ENCODE data around the gene LRMDA.

LRMDA gene

DNA sequence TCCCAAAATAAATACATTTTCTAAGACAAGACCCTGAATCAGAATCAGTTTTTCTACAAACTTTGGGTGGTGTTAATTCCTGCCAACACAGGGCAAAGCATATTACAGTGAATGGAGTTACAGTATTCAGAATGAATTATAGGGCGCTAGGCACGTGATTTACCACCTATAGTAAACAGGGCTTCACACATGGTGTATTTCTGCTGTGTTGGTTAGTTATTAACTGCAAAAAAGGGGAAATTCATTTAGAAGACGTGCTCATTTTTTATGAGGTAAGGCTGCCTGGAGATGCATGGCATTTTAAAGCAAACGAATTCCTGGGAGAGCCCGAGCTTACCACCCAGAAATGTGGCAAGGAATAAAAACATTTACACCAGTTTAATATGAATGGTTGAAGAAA is 393.8 kb downstream of the LRMDA start:
- Mint-ChIP-seq H3K9me3 (no peaks in the 10 kb centered on the region), H3K4me1 (no peaks in the 10 kb centered on the region), H3K27me3 (no peaks in the 10 kb centered on the region), H3K27ac (no peak overlapping the region), H3K4me3 (no peak overlapping the region), H3K36me3 (no peaks in the 10 kb centered on the region)
- DNase-seq, result no peak
- CTCF ChIA-PET, result interaction anchor here (1.2 kb wide), 1 partner anchor 161 kb away, joined by 3 read pairs; no protein-coding TSS in a partner anchor

DNA sequence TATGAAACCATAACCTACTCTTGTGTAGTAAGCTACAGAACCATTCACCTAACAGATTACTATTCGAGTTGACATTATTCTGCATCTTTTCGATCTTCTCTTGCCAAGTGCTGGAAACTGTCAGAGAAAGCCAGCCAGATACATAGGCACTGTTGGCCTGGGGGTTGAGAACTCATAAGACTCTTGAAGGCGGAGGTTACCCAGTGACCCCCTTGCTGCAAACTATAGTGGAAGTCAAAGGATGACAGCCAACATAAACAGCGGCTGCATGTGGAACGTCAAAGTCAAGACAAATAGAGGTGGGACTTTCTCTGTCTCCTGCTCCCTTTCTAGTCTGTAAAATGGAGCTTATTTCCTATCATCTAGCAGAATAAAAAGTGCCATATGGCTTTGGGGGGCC is 394.2 kb downstream of the LRMDA start:
- H3K4me1 Mint-ChIP-seq, result no peaks in the 10 kb centered on the region
- no peaks in the 10 kb centered on the region for H3K9me3 Mint-ChIP-seq
- no peak for DNase-seq
- H3K36me3 Mint-ChIP-seq, result no peaks in the 10 kb centered on the region
- no peaks in the 10 kb centered on the region for H3K27me3 Mint-ChIP-seq
- CTCF ChIA-PET, result interaction anchor here (1.2 kb wide), 1 partner anchor 161 kb away, joined by 3 read pairs; no protein-coding TSS in a partner anchor
- H3K4me3 Mint-ChIP-seq, result no peak overlapping the region
- H3K27ac Mint-ChIP-seq, result no peak overlapping the region

DNA sequence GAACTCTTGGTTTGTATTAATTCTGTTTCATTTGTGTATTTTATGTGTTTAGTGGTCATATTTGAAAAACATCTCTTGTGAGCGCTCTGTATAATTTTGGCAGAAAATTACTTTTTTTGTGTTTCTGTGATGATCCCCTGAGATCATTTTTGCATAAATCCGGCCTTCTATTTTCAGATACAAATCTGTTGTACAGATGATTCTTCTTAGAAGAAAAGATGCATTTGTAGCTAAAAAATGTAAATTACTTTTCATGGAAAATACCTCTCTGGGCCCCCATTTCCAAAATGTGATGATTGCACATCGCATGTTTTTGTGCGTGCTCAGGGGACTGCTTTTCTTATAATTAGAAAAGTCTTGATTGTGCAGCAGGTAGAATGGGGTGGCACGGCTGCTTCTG is 395.4 kb downstream of the LRMDA start:
- CTCF ChIA-PET, result no interaction called here
- Mint-ChIP-seq H3K4me1 (no peaks in the 10 kb centered on the region), H3K27ac (no peak overlapping the region), H3K4me3 (no peak overlapping the region), H3K27me3 (no peaks in the 10 kb centered on the region), H3K36me3 (no peaks in the 10 kb centered on the region), H3K9me3 (no peaks in the 10 kb centered on the region)
- no peak for DNase-seq

DNA sequence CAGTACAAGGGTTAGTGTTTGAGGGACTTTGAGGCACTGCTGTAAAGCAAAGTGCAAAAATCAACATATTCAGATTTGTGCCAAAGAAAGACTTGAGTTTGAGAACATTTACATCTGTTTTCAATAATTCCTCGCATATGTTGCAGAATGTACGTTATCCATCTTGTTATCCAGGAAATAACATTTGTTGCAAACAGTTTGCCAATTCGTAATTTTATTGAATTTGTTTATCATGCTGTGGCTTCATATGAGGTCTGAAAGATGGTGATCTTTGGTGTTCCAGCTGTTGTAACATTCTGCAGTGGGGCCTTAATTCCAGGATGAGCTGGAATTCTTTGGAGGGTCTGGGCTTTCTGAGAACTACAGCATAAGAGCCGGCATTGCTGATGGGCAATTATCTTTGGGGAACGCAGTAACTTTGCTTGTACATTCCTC is 396.2 kb downstream of the LRMDA start:
- H3K36me3 Mint-ChIP-seq, result no peaks in the 10 kb centered on the region
- H3K9me3 Mint-ChIP-seq, result peaks cover 5% of the 10 kb centered on the region
- no peak for DNase-seq
- H3K4me3 Mint-ChIP-seq, result no peak overlapping the region
- no peak overlapping the region for H3K27ac Mint-ChIP-seq
- no peaks in the 10 kb centered on the region for H3K27me3 Mint-ChIP-seq
- H3K4me1 Mint-ChIP-seq, result no peaks in the 10 kb centered on the region
- CTCF ChIA-PET, result no interaction called here

DNA sequence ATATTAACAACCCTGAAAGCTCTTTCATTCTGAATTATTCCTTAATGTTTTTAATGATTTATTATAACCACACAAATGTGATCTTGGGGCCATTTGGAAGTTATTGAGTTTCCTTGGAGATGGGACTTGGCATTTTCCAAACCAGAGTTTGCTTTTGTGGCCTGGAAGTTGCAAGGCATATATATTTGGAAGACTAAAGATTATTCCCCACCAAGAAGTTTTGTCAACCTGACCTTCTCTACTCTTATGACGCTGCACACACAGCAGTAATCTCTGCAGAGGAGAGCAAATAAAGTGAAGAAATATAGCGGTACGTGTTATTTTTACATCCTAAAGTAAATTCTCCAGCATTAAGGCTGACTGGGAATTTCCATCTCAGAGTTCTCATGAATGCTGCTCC is 397.0 kb downstream of the LRMDA start:
- H3K4me3 Mint-ChIP-seq, result no peak overlapping the region
- peaks cover 5% of the 10 kb centered on the region for H3K9me3 Mint-ChIP-seq
- H3K27ac Mint-ChIP-seq, result no peak overlapping the region
- CTCF ChIA-PET, result interaction anchor here (0.6 kb wide), 1 partner anchor 404 kb away, joined by 4 read pairs; no protein-coding TSS in a partner anchor
- DNase-seq, result no peak
- H3K4me1 Mint-ChIP-seq, result no peaks in the 10 kb centered on the region
- H3K36me3 Mint-ChIP-seq, result no peaks in the 10 kb centered on the region
- H3K27me3 Mint-ChIP-seq, result no peaks in the 10 kb centered on the region

DNA sequence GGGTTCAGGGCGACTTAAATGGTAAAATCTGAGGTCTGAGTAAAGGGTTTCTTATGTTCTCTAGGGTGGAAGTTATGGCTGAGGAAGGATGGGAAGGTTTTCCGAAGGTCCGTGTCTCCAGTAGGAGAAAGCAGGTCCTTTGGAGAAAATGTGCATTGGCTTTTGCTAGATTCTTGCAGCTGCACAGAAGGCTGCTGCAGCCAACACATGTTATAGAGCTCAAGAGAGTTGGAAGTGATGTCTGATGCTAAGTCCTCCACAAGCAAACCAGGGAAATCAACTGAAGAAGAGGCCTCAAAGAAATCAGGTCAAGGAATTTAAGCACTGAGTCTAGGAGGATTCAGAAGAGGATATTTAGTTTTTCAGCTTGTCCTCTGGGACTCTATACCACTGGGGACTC is 404.6 kb downstream of the LRMDA start:
- Mint-ChIP-seq H3K36me3 (no peaks in the 10 kb centered on the region), H3K27ac (no peak overlapping the region), H3K4me3 (no peak overlapping the region), H3K27me3 (no peaks in the 10 kb centered on the region), H3K4me1 (no peaks in the 10 kb centered on the region), H3K9me3 (peaks cover 5% of the 10 kb centered on the region)
- CTCF ChIA-PET, result no interaction called here
- DNase-seq, result no peak

DNA sequence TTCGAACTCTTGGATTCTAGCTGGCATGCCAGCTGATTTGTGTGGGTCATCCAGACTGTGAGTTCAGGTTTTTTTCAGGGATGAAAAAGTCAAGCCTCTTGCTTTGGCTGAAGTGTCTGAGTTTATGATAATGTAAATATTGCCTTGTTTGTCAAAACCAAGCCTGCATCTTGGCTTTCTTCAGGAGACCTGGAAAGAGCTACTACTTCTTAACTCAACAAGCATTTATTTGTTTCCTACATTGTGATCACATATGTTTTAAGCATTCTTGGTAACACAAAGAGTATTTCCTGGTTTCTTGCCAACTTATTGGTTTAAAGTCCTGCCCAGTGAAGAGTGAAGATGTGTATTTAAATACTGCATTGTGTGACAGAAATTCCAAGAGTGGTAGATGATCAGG is 407.1 kb downstream of the LRMDA start:
- no peaks in the 10 kb centered on the region for H3K4me1 Mint-ChIP-seq
- no peak overlapping the region for H3K27ac Mint-ChIP-seq
- H3K36me3 Mint-ChIP-seq, result no peaks in the 10 kb centered on the region
- H3K4me3 Mint-ChIP-seq, result no peak overlapping the region
- DNase-seq, result no peak
- no peaks in the 10 kb centered on the region for H3K27me3 Mint-ChIP-seq
- H3K9me3 Mint-ChIP-seq, result no peaks in the 10 kb centered on the region
- CTCF ChIA-PET, result no interaction called here

DNA sequence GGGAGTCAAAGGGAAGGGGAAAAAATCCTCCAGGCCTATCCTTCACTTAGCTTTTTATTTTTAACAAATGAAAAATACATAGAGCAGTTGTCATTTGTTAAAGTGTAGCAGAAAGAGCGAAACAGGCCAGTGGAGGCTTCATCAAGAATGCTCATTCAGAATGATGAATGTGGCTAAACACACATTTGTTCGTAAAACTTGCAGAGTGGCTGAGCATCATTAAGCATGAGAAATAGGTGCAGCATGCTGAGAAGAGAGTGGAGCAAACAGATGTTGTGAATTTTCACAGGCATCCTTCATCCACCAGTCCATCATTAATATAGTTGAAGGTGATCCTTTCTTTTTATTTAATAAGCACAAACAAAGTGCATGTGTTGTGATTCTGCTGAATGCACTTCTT is 407.6 kb downstream of the LRMDA start:
- no peaks in the 10 kb centered on the region for H3K4me1 Mint-ChIP-seq
- H3K4me3 Mint-ChIP-seq, result no peak overlapping the region
- no peak for DNase-seq
- no peaks in the 10 kb centered on the region for H3K9me3 Mint-ChIP-seq
- CTCF ChIA-PET, result no interaction called here
- no peaks in the 10 kb centered on the region for H3K36me3 Mint-ChIP-seq
- no peak overlapping the region for H3K27ac Mint-ChIP-seq
- H3K27me3 Mint-ChIP-seq, result peaks cover 3% of the 10 kb centered on the region

DNA sequence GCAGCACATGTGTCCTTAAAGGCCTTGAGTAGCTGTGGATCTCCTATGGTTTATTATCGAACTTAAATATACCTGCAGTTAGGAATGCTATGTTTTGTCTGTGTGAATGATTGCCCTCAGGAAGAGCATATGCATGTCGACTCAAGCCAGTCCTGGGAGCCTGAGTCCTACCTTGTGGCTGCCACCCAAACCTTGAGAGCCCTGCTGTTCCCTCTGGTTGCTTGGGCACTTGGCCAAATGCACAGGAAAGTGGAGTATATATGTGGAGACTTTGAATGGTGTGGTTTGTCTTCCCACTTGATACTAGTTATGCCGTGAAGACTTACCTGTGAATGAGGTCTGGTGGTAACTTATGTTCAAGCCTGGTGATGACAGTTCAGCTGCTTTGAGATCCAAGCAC is 409.8 kb downstream of the LRMDA start:
- no peaks in the 10 kb centered on the region for H3K36me3 Mint-ChIP-seq
- CTCF ChIA-PET, result no interaction called here
- H3K27ac Mint-ChIP-seq, result no peak overlapping the region

DNA sequence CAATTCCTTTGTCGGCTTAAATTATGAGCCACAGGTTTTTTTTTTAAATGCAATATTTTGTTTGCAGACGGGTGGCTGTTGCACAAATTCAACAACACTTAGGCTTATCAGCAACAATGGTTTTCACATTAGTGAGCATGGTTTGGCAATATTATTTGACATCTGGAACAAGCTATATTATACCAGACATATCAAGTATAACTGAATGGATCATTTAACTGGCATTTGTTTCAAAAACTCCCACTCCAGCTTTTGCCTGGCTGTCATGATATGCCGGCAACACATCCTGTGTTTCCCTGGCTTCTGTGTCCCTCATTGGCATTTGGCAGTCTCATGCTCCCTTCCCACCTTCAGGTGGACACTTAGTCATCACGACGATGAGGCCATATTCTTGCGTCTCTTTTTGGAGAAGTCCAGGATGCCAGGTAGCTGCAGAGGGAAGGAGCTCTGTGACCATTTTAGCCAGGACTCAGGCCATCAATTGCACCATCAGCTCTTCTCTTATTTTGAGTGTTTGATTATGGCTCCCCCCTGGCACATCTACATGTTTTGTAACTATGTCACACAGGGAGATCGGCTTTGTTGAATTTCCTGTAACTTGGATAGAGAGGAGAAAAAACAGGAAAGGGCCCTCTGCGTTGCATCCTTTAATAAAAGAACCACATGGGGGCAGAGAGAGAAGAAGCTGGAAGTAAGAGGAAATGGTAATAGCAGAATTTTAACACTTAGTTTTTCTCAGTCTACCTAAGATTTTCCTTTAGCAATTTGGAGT is 413.9 kb downstream of the LRMDA start:
- no peaks in the 10 kb centered on the region for H3K9me3 Mint-ChIP-seq
- H3K4me3 Mint-ChIP-seq, result no peak overlapping the region
- DNase-seq, result no peak
- no peak overlapping the region for H3K27ac Mint-ChIP-seq
- no peaks in the 10 kb centered on the region for H3K36me3 Mint-ChIP-seq
- CTCF ChIA-PET, result no interaction called here
- H3K4me1 Mint-ChIP-seq, result no peaks in the 10 kb centered on the region
- peaks cover 3% of the 10 kb centered on the region for H3K27me3 Mint-ChIP-seq

More for the DNA sequence above, 409.8 kb downstream of the LRMDA start:
- no peak for DNase-seq
- H3K27me3 Mint-ChIP-seq, result peaks cover 3% of the 10 kb centered on the region
- H3K4me1 Mint-ChIP-seq, result no peaks in the 10 kb centered on the region
- no peaks in the 10 kb centered on the region for H3K9me3 Mint-ChIP-seq
- H3K4me3 Mint-ChIP-seq, result no peak overlapping the region

DNA sequence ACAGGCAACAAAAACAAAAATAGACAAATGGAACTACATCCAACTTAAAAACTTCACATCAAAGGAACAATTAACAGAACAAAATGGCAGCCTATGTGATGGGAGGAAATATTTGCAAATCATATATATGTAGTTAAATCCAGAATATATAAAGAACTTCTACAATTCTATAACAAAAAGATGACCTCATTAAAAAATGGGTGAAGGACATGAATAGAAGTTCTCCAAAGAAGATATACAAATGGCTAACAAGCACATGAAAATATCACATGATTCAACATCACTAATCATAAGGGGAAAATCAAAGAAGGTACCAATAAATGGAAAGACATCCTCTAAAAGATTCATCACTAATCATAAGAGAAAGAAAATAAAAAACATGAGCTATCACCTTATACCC is 416.1 kb downstream of the LRMDA start:
- no peak overlapping the region for H3K27ac Mint-ChIP-seq
- no peaks in the 10 kb centered on the region for H3K36me3 Mint-ChIP-seq
- no peak for DNase-seq
- H3K4me1 Mint-ChIP-seq, result no peaks in the 10 kb centered on the region
- peaks cover 3% of the 10 kb centered on the region for H3K27me3 Mint-ChIP-seq
- no peak overlapping the region for H3K4me3 Mint-ChIP-seq
- CTCF ChIA-PET, result no interaction called here
- no peaks in the 10 kb centered on the region for H3K9me3 Mint-ChIP-seq

DNA sequence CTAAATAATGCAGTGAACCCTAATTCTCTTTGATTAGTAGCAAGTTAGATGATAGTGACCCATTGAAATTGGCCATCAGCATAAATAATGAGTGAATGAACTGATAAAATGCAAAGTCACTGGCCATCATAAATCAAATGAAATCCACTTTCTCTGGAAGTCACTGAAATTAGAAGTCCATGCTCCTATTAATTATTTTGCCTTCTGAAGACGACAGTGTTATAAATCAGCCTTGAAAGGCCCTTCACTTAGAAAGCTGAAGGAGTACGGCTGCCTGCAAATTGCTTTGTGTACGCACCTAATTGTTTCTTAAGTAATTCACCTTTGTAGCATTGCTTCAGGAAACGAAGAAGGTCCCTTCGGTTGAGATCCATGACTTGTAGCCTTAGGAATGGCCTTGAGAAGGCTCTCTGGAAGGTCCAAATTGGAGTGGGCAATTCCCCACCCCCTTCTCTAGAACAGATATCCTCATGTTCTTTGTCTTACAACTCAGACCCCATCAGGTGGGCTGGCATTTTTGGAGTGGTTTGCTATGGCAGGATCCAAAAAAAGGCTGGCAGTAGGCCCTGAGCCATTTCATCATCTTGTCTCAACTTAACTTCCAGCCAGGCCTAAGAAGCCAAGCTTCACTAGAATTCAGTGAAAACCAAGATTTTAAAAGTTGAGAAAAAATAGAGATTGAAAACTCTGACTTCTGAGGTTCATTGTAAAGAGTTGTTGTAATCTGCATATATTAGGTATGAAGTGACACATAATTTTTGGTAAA is 420.3 kb downstream of the LRMDA start:
- CTCF ChIA-PET, result no interaction called here
- Mint-ChIP-seq H3K9me3 (no peaks in the 10 kb centered on the region), H3K27me3 (no peaks in the 10 kb centered on the region), H3K4me1 (no peaks in the 10 kb centered on the region), H3K36me3 (no peaks in the 10 kb centered on the region), H3K27ac (no peak overlapping the region), H3K4me3 (no peak overlapping the region)
- DNase-seq, result no peak

DNA sequence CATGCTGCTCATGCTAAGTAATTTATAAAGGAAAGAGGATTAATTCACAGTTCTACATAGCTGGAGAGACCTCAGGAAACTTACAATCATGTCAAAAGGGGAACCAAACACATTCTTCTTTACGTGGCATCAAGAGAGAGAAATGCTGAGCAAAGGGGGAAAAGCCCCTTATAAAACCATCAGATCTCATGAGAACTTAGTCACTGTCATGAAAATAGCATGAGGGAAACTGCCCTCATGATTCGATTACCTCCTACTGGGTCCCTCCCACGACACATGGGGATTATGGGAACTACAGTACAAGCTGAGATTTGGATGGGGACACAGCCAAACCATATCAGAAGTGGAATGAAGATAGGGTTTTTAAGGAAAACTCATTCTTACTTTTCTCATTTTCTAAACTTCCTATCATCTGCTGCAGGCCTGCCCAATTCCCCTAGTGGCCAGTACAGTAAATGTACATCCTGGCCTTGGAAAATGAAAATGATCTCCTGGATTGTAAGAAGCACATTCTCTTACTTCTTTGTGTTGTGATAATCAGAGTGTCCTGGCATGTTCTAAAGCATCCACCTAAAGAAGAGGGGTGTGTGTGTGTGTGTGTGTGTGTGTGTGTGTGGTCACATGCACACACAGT is 421.5 kb downstream of the LRMDA start:
- H3K36me3 Mint-ChIP-seq, result no peaks in the 10 kb centered on the region
- no peaks in the 10 kb centered on the region for H3K27me3 Mint-ChIP-seq
- H3K9me3 Mint-ChIP-seq, result no peaks in the 10 kb centered on the region
- H3K4me1 Mint-ChIP-seq, result no peaks in the 10 kb centered on the region
- CTCF ChIA-PET, result no interaction called here
- H3K27ac Mint-ChIP-seq, result no peak overlapping the region
- no peak overlapping the region for H3K4me3 Mint-ChIP-seq
- DNase-seq, result no peak

DNA sequence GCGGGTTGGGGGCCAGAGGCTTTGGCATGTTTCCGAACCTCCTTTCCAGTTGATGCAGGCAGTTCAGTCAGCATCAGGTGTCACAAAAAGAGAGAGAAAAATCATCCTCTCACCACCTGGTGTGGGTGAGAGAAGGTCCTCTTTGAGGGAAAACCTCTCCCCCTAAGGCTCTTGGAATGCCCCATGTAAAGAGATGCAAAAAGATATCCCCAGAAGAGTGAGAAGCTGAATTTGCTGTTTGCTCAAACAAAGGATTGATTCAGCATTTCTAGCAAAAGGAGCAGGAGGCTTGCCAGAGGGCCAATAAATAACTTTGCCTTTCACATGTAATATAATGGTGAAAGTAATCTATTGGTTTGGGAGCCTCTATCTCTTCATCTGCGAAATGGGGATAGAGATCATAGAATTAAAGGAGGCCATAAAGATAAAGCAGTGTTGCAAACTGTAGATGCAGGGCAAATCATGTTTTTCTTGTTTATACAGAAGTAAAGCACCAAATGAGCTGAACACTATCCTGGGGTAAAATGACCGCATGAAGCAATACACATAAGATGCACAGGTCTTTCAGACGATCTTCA is 425.9 kb downstream of the LRMDA start:
- Mint-ChIP-seq H3K4me1 (no peaks in the 10 kb centered on the region), H3K36me3 (no peaks in the 10 kb centered on the region), H3K4me3 (no peak overlapping the region), H3K9me3 (no peaks in the 10 kb centered on the region), H3K27me3 (no peaks in the 10 kb centered on the region), H3K27ac (no peak overlapping the region)
- no peak for DNase-seq
- CTCF ChIA-PET, result no interaction called here
